Hair follicle dermal papilla cell (primary cell): ENCODE results near the gene LRIG2. TPM values are rescaled to one million over a fixed set of nuclear protein-coding genes. Genes with fewer than 3 reads are reported as not detected.

Source experiments
- total RNA-seq: library from RNA; depleted of rRNA; stranded (reverse); fragments of >200 nt; gene quantifications from 2 replicates; pipeline ENCODE4 v1.2.3, GENCODE V29; 2012

LRIG2 gene, protein sequence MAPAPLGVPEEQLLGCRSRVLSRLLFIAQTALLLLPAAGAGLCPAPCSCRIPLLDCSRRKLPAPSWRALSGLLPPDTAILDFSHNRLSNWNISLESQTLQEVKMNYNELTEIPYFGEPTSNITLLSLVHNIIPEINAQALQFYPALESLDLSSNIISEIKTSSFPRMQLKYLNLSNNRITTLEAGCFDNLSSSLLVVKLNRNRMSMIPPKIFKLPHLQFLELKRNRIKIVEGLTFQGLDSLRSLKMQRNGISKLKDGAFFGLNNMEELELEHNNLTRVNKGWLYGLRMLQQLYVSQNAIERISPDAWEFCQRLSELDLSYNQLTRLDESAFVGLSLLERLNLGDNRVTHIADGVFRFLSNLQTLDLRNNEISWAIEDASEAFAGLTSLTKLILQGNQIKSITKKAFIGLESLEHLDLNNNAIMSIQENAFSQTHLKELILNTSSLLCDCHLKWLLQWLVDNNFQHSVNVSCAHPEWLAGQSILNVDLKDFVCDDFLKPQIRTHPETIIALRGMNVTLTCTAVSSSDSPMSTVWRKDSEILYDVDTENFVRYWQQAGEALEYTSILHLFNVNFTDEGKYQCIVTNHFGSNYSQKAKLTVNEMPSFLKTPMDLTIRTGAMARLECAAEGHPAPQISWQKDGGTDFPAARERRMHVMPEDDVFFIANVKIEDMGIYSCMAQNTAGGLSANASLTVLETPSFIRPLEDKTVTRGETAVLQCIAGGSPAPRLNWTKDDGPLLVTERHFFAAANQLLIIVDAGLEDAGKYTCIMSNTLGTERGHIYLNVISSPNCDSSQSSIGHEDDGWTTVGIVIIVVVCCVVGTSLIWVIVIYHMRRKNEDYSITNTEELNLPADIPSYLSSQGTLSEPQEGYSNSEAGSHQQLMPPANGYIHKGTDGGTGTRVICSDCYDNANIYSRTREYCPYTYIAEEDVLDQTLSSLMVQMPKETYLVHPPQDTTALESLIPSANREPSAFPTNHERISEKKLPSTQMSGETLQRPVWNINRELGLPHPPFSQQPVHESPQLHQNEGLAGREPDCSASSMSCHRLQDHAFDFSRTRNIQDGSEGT
- total RNA-seq: 20.1 and 20.5 TPM in 2 replicates

DNA sequence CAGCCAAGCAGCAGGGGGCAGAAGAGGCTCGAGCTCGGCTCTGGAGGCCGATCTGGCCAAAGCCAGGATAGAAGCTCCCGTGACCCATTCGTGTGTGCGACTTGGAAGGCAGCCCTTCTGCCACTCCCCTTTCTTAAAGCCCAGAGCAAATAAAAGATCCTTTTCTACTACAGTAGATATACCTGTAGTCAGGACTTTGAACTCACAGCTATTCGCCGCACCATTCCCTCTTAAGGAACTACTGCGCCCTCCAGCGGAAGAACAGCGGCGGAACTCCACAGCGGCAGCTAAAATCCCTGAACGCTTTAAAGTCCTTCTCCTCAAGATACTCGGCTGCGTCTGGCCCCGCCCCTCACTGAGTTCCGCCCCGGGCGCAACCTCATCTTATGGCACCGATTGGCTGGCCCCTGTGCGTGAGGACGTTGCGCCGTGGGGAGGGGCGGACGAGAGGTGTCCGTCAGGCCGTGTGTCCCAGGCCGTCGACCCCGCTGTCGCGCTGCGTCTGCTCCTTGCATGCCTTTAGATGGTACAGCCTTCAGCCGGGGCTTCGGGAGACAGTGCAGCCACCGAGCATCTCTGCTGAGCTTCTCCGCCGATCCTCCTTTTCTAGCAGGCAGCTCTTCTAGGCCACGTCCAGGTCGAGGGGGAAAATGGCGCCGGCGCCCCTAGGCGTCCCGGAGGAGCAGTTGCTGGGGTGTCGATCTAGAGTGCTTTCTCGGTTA lies at the start of gene LRIG2:
TSS of gene LRIG2 (plus strand) at position 442 of the 722 bp plus-strand sequence. CDS start at position 651, 209 bp downstream.

Other genes starting within 250 kb of the LRIG2 start
- gene SLC16A1, start 117.0 kb upstream of the LRIG2 start, total RNA-seq: 58.7 and 64.3 TPM in 2 replicates